Measurements from ENCODE around the gene MEGF11.

MEGF11 gene

GRCh38 chr15:66164788-66165187 lies 88.8 kb downstream of the MEGF11 start:
- TF ChIP-seq CTCF (IDR thresholded peaks at IDR 0.05; ENCODE audit: low read depth, low read length): no peak
- no peak for TF ChIP-seq EZH2phosphoT487 (IDR thresholded peaks at IDR 0.05; ENCODE audit: low read depth)
- H3K36me3 ChIP-seq (replicated peaks; ENCODE audit: low read depth, low read length): no peaks in the 10 kb centered on the region
- no peak overlapping the region for H3K4me3 ChIP-seq (ENCODE audit: low read length)
- no peaks in the 10 kb centered on the region for H3K79me2 ChIP-seq (ENCODE audit: low read length)
- H3K9me3 ChIP-seq (ENCODE audit: insufficient read depth, low read length): peaks cover 3% of the 10 kb centered on the region; the same call in 1 of the 2 replicates
- no peak overlapping the region for H2AFZ ChIP-seq (ENCODE audit: low read depth, low read length)
- H3K4me1 ChIP-seq (ENCODE audit: low read length): no peaks in the 10 kb centered on the region
- H3K9ac ChIP-seq (ENCODE audit: low read length): no peak overlapping the region
- H3K4me2 ChIP-seq (ENCODE audit: low read length): no peak overlapping the region
- no peaks in the 10 kb centered on the region for H4K20me1 ChIP-seq (ENCODE audit: insufficient read depth, low read length)
- no peak overlapping the region for H3K27ac ChIP-seq (ENCODE audit: low read length)
- H3K27me3 ChIP-seq (ENCODE audit: low read depth, low read length): peaks cover 10% of the 10 kb centered on the region

DNA sequence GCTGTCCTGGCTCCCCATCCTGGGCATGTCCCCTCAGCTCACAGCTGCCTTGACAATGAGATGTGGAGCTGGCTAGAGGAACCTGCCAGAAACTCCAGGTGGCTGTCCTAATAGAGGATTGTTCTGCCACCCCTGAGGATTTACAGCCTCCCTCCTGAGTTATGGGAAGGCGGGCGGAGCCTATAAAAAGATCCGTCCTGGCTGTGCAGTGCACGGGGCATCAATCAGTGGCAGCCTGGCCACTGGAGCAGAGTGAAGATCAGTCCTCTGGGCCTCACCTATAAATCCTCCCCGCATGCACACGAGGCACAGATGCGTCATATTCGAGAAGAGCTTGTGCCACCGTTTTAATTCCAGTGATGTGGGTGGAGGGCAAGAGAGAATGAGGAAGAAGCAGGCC lies 90.0 kb downstream of the MEGF11 start:
- Histone ChIP-seq H3K4me2 (ENCODE audit: low read length) (no peak overlapping the region), H3K9ac (ENCODE audit: low read length) (no peak overlapping the region), H3K27ac (ENCODE audit: low read length) (no peak overlapping the region), H3K4me1 (ENCODE audit: low read length) (no peaks in the 10 kb centered on the region), H4K20me1 (ENCODE audit: insufficient read depth, low read length) (no peaks in the 10 kb centered on the region), H3K4me3 (ENCODE audit: low read length) (no peak overlapping the region), H3K27me3 (ENCODE audit: low read depth, low read length) (peaks cover 4% of the 10 kb centered on the region; the same call in 1 of the 2 replicates), H3K79me2 (ENCODE audit: low read length) (no peaks in the 10 kb centered on the region), H2AFZ (ENCODE audit: low read depth, low read length) (no peak overlapping the region), H3K9me3 (ENCODE audit: insufficient read depth, low read length) (no peaks in the 10 kb centered on the region), H3K36me3 (replicated peaks; ENCODE audit: low read depth, low read length) (no peaks in the 10 kb centered on the region)
- TF ChIP-seq CTCF (IDR thresholded peaks at IDR 0.05; ENCODE audit: low read depth, low read length) (no peak), EZH2phosphoT487 (IDR thresholded peaks at IDR 0.05; ENCODE audit: low read depth) (no peak)

GRCh38 chr15:66162286-66162685 lies 91.3 kb downstream of the MEGF11 start:
- peaks cover 13% of the 10 kb centered on the region for H3K27me3 ChIP-seq (ENCODE audit: low read depth, low read length)
- no peak overlapping the region for H3K27ac ChIP-seq (ENCODE audit: low read length)
- H3K4me2 ChIP-seq (ENCODE audit: low read length): no peak overlapping the region
- H3K79me2 ChIP-seq (ENCODE audit: low read length): no peaks in the 10 kb centered on the region
- no peak overlapping the region for H3K9ac ChIP-seq (ENCODE audit: low read length)
- H3K36me3 ChIP-seq (replicated peaks; ENCODE audit: low read depth, low read length): no peaks in the 10 kb centered on the region
- no peak overlapping the region for H2AFZ ChIP-seq (ENCODE audit: low read depth, low read length)
- TF ChIP-seq CTCF (IDR thresholded peaks at IDR 0.05; ENCODE audit: low read depth, low read length) (no peak), EZH2phosphoT487 (IDR thresholded peaks at IDR 0.05; ENCODE audit: low read depth) (no peak)
- H3K4me1 ChIP-seq (ENCODE audit: low read length): no peaks in the 10 kb centered on the region
- H3K4me3 ChIP-seq (ENCODE audit: low read length): no peak overlapping the region
- no peaks in the 10 kb centered on the region for H4K20me1 ChIP-seq (ENCODE audit: insufficient read depth, low read length)
- no peaks in the 10 kb centered on the region for H3K9me3 ChIP-seq (ENCODE audit: insufficient read depth, low read length)

DNA sequence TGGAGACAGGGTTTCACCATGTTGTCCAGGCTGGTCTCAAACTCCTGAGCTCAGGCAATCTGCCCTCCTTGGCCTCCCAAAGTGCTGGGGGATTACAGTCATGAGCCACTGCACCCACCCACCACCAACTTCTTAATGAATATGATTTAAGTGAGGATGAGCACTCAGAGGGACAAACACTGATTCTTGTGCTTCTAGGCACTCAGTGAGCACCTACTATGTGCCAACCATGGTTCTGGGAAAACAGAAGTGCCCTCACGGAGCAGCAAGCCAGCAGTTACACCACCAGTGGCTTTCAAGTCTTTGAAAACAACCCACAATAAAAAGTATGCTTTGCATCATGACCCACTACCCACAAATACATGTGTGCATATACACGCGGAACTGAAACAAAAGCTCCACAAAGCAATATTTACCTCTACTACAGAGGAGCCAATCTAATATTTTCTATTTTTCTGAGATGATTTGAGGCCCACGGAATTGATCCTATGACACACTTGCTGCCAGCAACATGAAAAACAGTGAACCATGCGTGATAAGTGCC lies 91.9 kb downstream of the MEGF11 start:
- Histone ChIP-seq H2AFZ (ENCODE audit: low read depth, low read length) (no peak overlapping the region), H3K4me2 (ENCODE audit: low read length) (no peak overlapping the region), H3K27me3 (ENCODE audit: low read depth, low read length) (peaks cover 20% of the 10 kb centered on the region), H3K36me3 (replicated peaks; ENCODE audit: low read depth, low read length) (no peaks in the 10 kb centered on the region), H3K4me3 (ENCODE audit: low read length) (no peak overlapping the region), H4K20me1 (ENCODE audit: insufficient read depth, low read length) (no peaks in the 10 kb centered on the region), H3K9me3 (ENCODE audit: insufficient read depth, low read length) (no peaks in the 10 kb centered on the region), H3K79me2 (ENCODE audit: low read length) (no peaks in the 10 kb centered on the region), H3K4me1 (ENCODE audit: low read length) (no peaks in the 10 kb centered on the region), H3K9ac (ENCODE audit: low read length) (no peak overlapping the region), H3K27ac (ENCODE audit: low read length) (no peak overlapping the region)
- TF ChIP-seq CTCF (IDR thresholded peaks at IDR 0.05; ENCODE audit: low read depth, low read length) (no peak), EZH2phosphoT487 (IDR thresholded peaks at IDR 0.05; ENCODE audit: low read depth) (no peak)

Measured in OCI-LY3 (cell line).